ENCODE results near the gene KIF6.

DNA sequence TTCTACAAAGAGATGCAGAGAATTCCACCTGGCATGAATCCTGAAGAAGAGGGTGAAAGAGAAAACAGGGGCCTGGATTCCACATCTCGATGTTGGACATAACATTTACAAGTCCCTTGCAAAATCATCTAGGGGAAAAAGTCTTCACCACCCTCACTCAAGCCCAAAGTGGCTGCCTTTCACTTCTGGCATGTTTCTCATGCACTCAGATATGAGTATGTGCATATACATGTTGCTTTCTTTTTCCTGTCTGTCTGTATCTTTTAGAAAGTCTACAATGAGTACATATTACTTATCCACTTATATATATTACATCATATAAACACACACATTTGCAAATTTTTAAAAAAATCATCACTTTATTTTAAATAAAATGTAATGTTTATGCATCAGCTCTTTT is 159.3 kb downstream of the KIF6 start:
- no peak for TF ChIP-seq POLR2A (IDR thresholded peaks at IDR 0.05)
- no peak for TF ChIP-seq CTCF (IDR thresholded peaks at IDR 0.05)
- TF ChIP-seq EP300 (IDR thresholded peaks at IDR 0.05; ENCODE audit: low read depth): no peak
- no peak for TF ChIP-seq POLR2AphosphoS5 (IDR thresholded peaks at IDR 0.05)
